Esophagus (tissue), 2 donors: ENCODE results near the gene DPP10. TPM values are rescaled to one million over a fixed set of nuclear protein-coding genes. Genes with fewer than 3 reads are reported as not detected.
"Not testable (repeated sequence)": the region's sequence is repeated elsewhere in the genome, so short reads cannot be mapped to it uniquely, and the experiment has no call there.

ENCODE experiments used
- H3K27ac ChIP-seq, 2 donors: one replicate each; pipeline ENCODE4 v1.5.1; 2013; ENCODE audit warnings: low read depth in 2 of 2, mild to moderate bottlenecking in 2 of 2, inconsistent platforms in 1 of 2, low read length in 1 of 2, moderate library complexity in 1 of 2
- H3K27me3 ChIP-seq, 2 donors: one replicate each; pipeline ENCODE4 v1.6.1; 2013; ENCODE audit warnings: low read length in 2 of 2, control low read depth in 1 of 2, mild to moderate bottlenecking in 1 of 2; ENCODE audit not compliant: insufficient read depth in 2 of 2, control insufficient read depth in 1 of 2
- H3K36me3 ChIP-seq, 2 donors: one replicate each; pipeline ENCODE4 v1.6.1; 2013; ENCODE audit warnings: low read length in 1 of 2; ENCODE audit not compliant: control insufficient read depth in 2 of 2, insufficient read depth in 2 of 2
- H3K4me1 ChIP-seq, 2 donors: one replicate each; pipeline ENCODE4 v1.6.1; 2013; ENCODE audit warnings: low read length in 1 of 2; ENCODE audit not compliant: control insufficient read depth in 2 of 2, insufficient read depth in 2 of 2
- H3K4me3 ChIP-seq, 2 donors: one replicate each; pipeline ENCODE4 v1.5.1; 2013; ENCODE audit warnings: low read length in 2 of 2, mild to moderate bottlenecking in 2 of 2, low read depth in 1 of 2, moderate library complexity in 1 of 2
- H3K9me3 ChIP-seq, 2 donors: one replicate each; pipeline ENCODE4 v1.6.1; 2013; ENCODE audit warnings: mild to moderate bottlenecking in 2 of 2, low read depth in 1 of 2, low read length in 1 of 2, moderate library complexity in 1 of 2; ENCODE audit not compliant: control insufficient read depth in 2 of 2, insufficient read depth in 1 of 2
- WGBS, 2 donors: extraction: QIAGEN DNeasy Blood & Tissue Kit; methylation state at CpG; one replicate each; pipeline ENCODE4 v1.1.7; 2013; 5-methylcytosine and 5-hydroxymethylcytosine counted together
- polyA plus RNA-seq, 2 donors: library from polyadenylated mRNA; stranded (reverse); fragments of 200-250 nt; gene quantifications; one replicate each; pipeline ENCODE4 v1.2.3, GENCODE V29; 2013
- donor health status: healthy with polysubstance abuse.
- donor health status: Bipolar disorder and iron deficiency.

DPP10 gene
- polyA plus RNA-seq, 2 donors = 0.02 to 0.13 TPM

GRCh38 chr2:115389898-115390565, 947.6 kb downstream of the DPP10 start:
- Histone ChIP-seq H3K27me3 (no peaks in the 10 kb centered on the region), H3K27ac (no peak overlapping the region), H3K4me1 (no peaks in the 10 kb centered on the region), H3K9me3 (no peaks in the 10 kb centered on the region), H3K36me3 (no peaks in the 10 kb centered on the region), H3K4me3 (no peak overlapping the region)
- 72 to 76% methylated on average over 6 of the region's 6 CpGs for WGBS, 2 donors

GRCh38 chr2:115396579-115396978, 954.1 kb downstream of the DPP10 start:
- no peaks in the 10 kb centered on the region for H3K27me3 ChIP-seq
- 62 to 65% methylated on average over 5 of the region's 5 CpGs for WGBS, 2 donors
- no peak overlapping the region for H3K27ac ChIP-seq
- H3K4me1 ChIP-seq = no peaks in the 10 kb centered on the region
- H3K9me3 ChIP-seq = no peaks in the 10 kb centered on the region
- no peaks in the 10 kb centered on the region for H3K36me3 ChIP-seq
- H3K4me3 ChIP-seq = no peak overlapping the region

- 89 to 92% methylated on average over 2 of the region's 2 CpGs for WGBS, 2 donors
- Histone ChIP-seq H3K36me3 (no peaks in the 10 kb centered on the region), H3K27ac (no peak overlapping the region), H3K4me1 (no peaks in the 10 kb centered on the region), H3K9me3 (peaks cover 0 to 5% of the 10 kb centered on the region in 2 donors), H3K27me3 (no peaks in the 10 kb centered on the region), H3K4me3 (no peak overlapping the region)
These were observed 958.5 kb downstream of the DPP10 start for GRCh38 chr2:115400940-115401339.

GRCh38 chr2:115412501-115412900, 970.1 kb downstream of the DPP10 start:
- H3K27me3 ChIP-seq = no peaks in the 10 kb centered on the region
- 0 to 14% methylated on average over 1 of the region's 1 CpG for WGBS, 2 donors
- H3K9me3 ChIP-seq = peaks cover 0 to 1% of the 10 kb centered on the region in 2 donors
- no peak overlapping the region for H3K27ac ChIP-seq
- no peak overlapping the region for H3K4me3 ChIP-seq
- H3K36me3 ChIP-seq = no peaks in the 10 kb centered on the region
- no peaks in the 10 kb centered on the region for H3K4me1 ChIP-seq

GRCh38 chr2:115413791-115414190, 971.4 kb downstream of the DPP10 start:
- Histone ChIP-seq H3K36me3 (no peaks in the 10 kb centered on the region), H3K4me3 (no peak overlapping the region), H3K27me3 (no peaks in the 10 kb centered on the region), H3K4me1 (no peaks in the 10 kb centered on the region), H3K9me3 (peaks cover 0 to 3% of the 10 kb centered on the region in 2 donors), H3K27ac (no peak overlapping the region)
- 69 to 72% methylated on average over 2 of the region's 2 CpGs for WGBS, 2 donors

- Histone ChIP-seq H3K4me1 (no peaks in the 10 kb centered on the region), H3K4me3 (no peak overlapping the region), H3K9me3 (peaks cover 2 to 3% of the 10 kb centered on the region in 2 donors), H3K27me3 (no peaks in the 10 kb centered on the region), H3K27ac (no peak overlapping the region), H3K36me3 (no peaks in the 10 kb centered on the region)
- WGBS, 2 donors = 39 to 56% methylated on average over 2 of the region's 2 CpGs
These were observed 972.0 kb downstream of the DPP10 start for GRCh38 chr2:115414466-115414865.

GRCh38 chr2:115422004-115422634, 979.7 kb downstream of the DPP10 start:
- 62 to 63% methylated on average over 3 of the region's 3 CpGs for WGBS, 2 donors
- Histone ChIP-seq H3K27ac (no peak overlapping the region), H3K36me3 (no peaks in the 10 kb centered on the region), H3K4me3 (no peak overlapping the region), H3K27me3 (no peaks in the 10 kb centered on the region), H3K4me1 (no peaks in the 10 kb centered on the region), H3K9me3 (peaks cover 2 to 9% of the 10 kb centered on the region in 2 donors)

GRCh38 chr2:115427436-115427835, 985.0 kb downstream of the DPP10 start:
- Histone ChIP-seq H3K36me3 (no peaks in the 10 kb centered on the region), H3K27ac (no peak overlapping the region), H3K27me3 (no peaks in the 10 kb centered on the region), H3K9me3 (peaks cover 4 to 10% of the 10 kb centered on the region in 2 donors), H3K4me3 (no peak overlapping the region), H3K4me1 (no peaks in the 10 kb centered on the region)
- WGBS, 2 donors = 68 to 70% methylated on average over 1 of the region's 1 CpG

- H3K4me1 ChIP-seq, H3K36me3 ChIP-seq, H3K4me3 ChIP-seq, H3K27me3 ChIP-seq, H3K27ac ChIP-seq, H3K9me3 ChIP-seq: not testable (repeated sequence)
- 31 to 32% methylated on average over 6 of the region's 6 CpGs for WGBS, 2 donors
These were observed 998.3 kb downstream of the DPP10 start for GRCh38 chr2:115440746-115441145.
